HCT116 (cell line): Measurements from ENCODE around the gene WNK2. TPM values are rescaled to one million over a fixed set of nuclear protein-coding genes. Genes with fewer than 3 reads are reported as not detected.

Experiments used
- ATAC-seq: fragments of 200-7000 bp; cut with Tn5 transposase; 2 replicates; pipeline ENCODE4 v1.9.1; 2020; ENCODE audit warnings: mild to moderate bottlenecking, moderate library complexity
- BruUV-seq: library from RNA; stranded (reverse); fragments of 400-500 nt; replicated peaks from 2 replicates; lab custom pipeline; 2021; lab: Mats Ljungman, UMichigan
- CTCF ChIA-PET: fragments of 300-600 bp; sonication (Branson Sonifier 250); formaldehyde crosslinking; loops from one replicate; lab custom pipeline; 2021; ENCODE audit warnings: antibody characterized with exemption; lab: Charles Lee
- POLR2A ChIA-PET: fragments of 300-600, 350-600 bp; sonication (Branson Sonifier 250); formaldehyde crosslinking; loops from one replicate; lab custom pipeline; 2021; ENCODE audit warnings: antibody characterized with exemption; lab: Charles Lee
- RAD21 ChIA-PET, 2 experiments: fragments of 300-600 bp; sonication (Branson Sonifier 250); formaldehyde crosslinking; loops; one replicate each; lab custom pipeline; 2023; ENCODE audit warnings: low total read pairs in 2 of 2; ENCODE audit not compliant: uncharacterized antibody in 2 of 2, unreplicated experiment in 2 of 2, low non-redundant PET in 1 of 2; lab: Charles Lee
- DNase-seq: peaks from one replicate; pipeline ENCODE4 v3.0.0-alpha.2; 2010; ENCODE audit warnings: low read depth, low spot score
- H2AFZ ChIP-seq: fragments of 200-600 bp; shearing (Covaris generic), sonication (generic); 2 replicates; pipeline ENCODE4 v1.6.1; 2017; ENCODE audit warnings: low read depth, mixed run types, mixed read lengths, antibody characterized with exemption, low read length; ENCODE audit not compliant: poor library complexity, severe bottlenecking
- H3K27ac ChIP-seq: 2 replicates; pipeline ENCODE4 v1.5.1; 2012; ENCODE audit warnings: low read depth, low read length
- H3K27me3 ChIP-seq: fragments of 200-600 bp; sonication (generic); 2 replicates; pipeline ENCODE4 v1.6.1; 2016; ENCODE audit warnings: mixed run types, low read length, mixed read lengths; ENCODE audit not compliant: insufficient read depth
- H3K36me3 ChIP-seq, 2 experiments: fragments of 200-500 bp in 1 of 2; fragments of 200-600 bp in 1 of 2; sonication (Bioruptor generic) in 1 of 2; sonication (generic) in 1 of 2; 2 replicates each; pipeline versions ENCODE4 v1.5.1 to v1.6.1; 2014 to 2016; ENCODE audit warnings: low read length in 2 of 2, inconsistent platforms in 1 of 2, mixed read lengths in 1 of 2, mixed run types in 1 of 2; ENCODE audit not compliant: insufficient read depth in 2 of 2, control insufficient read depth in 1 of 2
- H3K4me1 ChIP-seq, 2 experiments: fragments of 200-600 bp in 1 of 2; sonication (generic) in 1 of 2; 2 replicates each; pipeline versions ENCODE4 v1.5.1 to v1.6.1; 2012 to 2017; ENCODE audit warnings: low read length in 2 of 2, inconsistent platforms in 1 of 2, mild to moderate bottlenecking in 1 of 2, mixed read lengths in 1 of 2, mixed run types in 1 of 2, moderate library complexity in 1 of 2; ENCODE audit not compliant: insufficient read depth in 2 of 2, control insufficient read depth in 1 of 2
- H3K4me2 ChIP-seq: fragments of 200-600 bp; sonication (generic); 2 replicates; pipeline ENCODE4 v1.6.1; 2017; ENCODE audit warnings: mixed run types, low read length, mixed read lengths
- H3K4me3 ChIP-seq, 2 experiments: fragments of 200-600 bp in 1 of 2; sonication (generic) in 1 of 2; replicated peaks in 1 of 2; 2 replicates each; pipeline ENCODE4 v1.5.1; 2011 to 2016; ENCODE audit warnings: low read length in 2 of 2, control low read depth in 1 of 2, low read depth in 1 of 2, mild to moderate bottlenecking in 1 of 2, mixed read lengths in 1 of 2, mixed run types in 1 of 2
- H3K79me2 ChIP-seq: fragments of 200-600 bp; sonication (generic); 2 replicates; pipeline ENCODE4 v1.6.1; 2017; ENCODE audit warnings: mild to moderate bottlenecking, mixed run types, low read length, moderate library complexity, mixed read lengths; ENCODE audit not compliant: insufficient read depth
- H3K9ac ChIP-seq: fragments of 200-600 bp; sonication (generic); 2 replicates; pipeline ENCODE4 v1.6.1; 2016; ENCODE audit warnings: low read length, mixed read lengths
- H3K9me2 ChIP-seq: fragments of 200-600 bp; sonication (generic), shearing (Covaris generic); 2 replicates; pipeline ENCODE4 v1.6.1; 2017; ENCODE audit warnings: mixed run types, mild to moderate bottlenecking, moderate library complexity; ENCODE audit not compliant: insufficient read depth
- H3K9me3 ChIP-seq, 2 experiments: fragments of 200-500 bp in 1 of 2; fragments of 200-600 bp in 1 of 2; sonication (Bioruptor generic) in 1 of 2; sonication (generic) in 1 of 2; 2 replicates each; pipeline ENCODE4 v1.6.1; 2014 to 2017; ENCODE audit warnings: low read length in 2 of 2, mixed read lengths in 2 of 2, inconsistent platforms in 1 of 2, low read depth in 1 of 2, mild to moderate bottlenecking in 1 of 2, mixed run types in 1 of 2, moderate library complexity in 1 of 2; ENCODE audit not compliant: control insufficient read depth in 1 of 2, insufficient read depth in 1 of 2
- H4K20me1 ChIP-seq: fragments of 200-600 bp; sonication (generic), shearing (Covaris generic); 2 replicates; pipeline ENCODE4 v1.6.1; 2017; ENCODE audit warnings: mixed run types, mild to moderate bottlenecking, moderate library complexity; ENCODE audit not compliant: insufficient read depth
- CTCF ChIP-seq, 3 experiments: fragments of 200-600 bp in 1 of 3; sonication (generic) in 1 of 3; IDR thresholded peaks in 2 of 3; conservative IDR thresholded peaks in 1 of 3; 2 replicates each; pipeline ENCODE4 v1.5.1; 2012 to 2017; ENCODE audit warnings: low read depth in 2 of 3, low read length in 2 of 3, antibody characterized with exemption in 1 of 3, borderline replicate concordance in 1 of 3, control low read depth in 1 of 3, mild to moderate bottlenecking in 1 of 3, mixed read lengths in 1 of 3, mixed run types in 1 of 3, moderate library complexity in 1 of 3; ENCODE audit not compliant: insufficient read depth in 1 of 3
- EZH2 ChIP-seq: fragments of 200-600 bp; sonication (generic); IDR thresholded peaks from 2 replicates; pipeline ENCODE4 v1.6.1; 2017; ENCODE audit warnings: antibody characterized with exemption, mixed run types
- EZH2phosphoT487 ChIP-seq: fragments of 200-600 bp; IDR thresholded peaks from 2 replicates; pipeline ENCODE4 v1.6.1; 2018; ENCODE audit warnings: antibody characterized with exemption, borderline replicate concordance
- FOSL1 ChIP-seq: IDR thresholded peaks from 2 replicates; pipeline ENCODE4 v1.6.1; 2012; ENCODE audit warnings: low read depth
- JUND ChIP-seq: IDR thresholded peaks from 2 replicates; pipeline ENCODE4 v1.6.1; 2012
- SP1 ChIP-seq: IDR thresholded peaks from 2 replicates; pipeline ENCODE4 v1.6.1; 2012; ENCODE audit warnings: low read depth
- SRF ChIP-seq: IDR thresholded peaks from 2 replicates; pipeline ENCODE4 v1.6.1; 2012; ENCODE audit warnings: low read depth
- TCF7L2 ChIP-seq: IDR thresholded peaks from 2 replicates; pipeline ENCODE4 v1.7.0; 2011; ENCODE audit warnings: borderline replicate concordance, inconsistent platforms; ENCODE audit not compliant: insufficient read depth, insufficient read length; ENCODE audit errors: extremely low read depth
- ZFX ChIP-seq: fragments of 450-650 bp; IDR thresholded peaks from 2 replicates; pipeline ENCODE4 v1.6.1; 2017
- ZNF274 ChIP-seq: fragments of 200-500 bp; sonication (Bioruptor generic); IDR thresholded peaks from 2 replicates; pipeline ENCODE4 v1.6.1; 2014; ENCODE audit warnings: mild to moderate bottlenecking, low read depth, low read length, inconsistent platforms
- intact Hi-C: fragments of 100-400 bp; cut with micrococcal nuclease; formaldehyde crosslinking; loops from 2 replicates; pipeline ENCODE4 v1.10.0; 2022
- total RNA-seq: library from RNA; stranded (reverse); gene quantifications from one replicate; pipeline ENCODE4 v1.2.1, GENCODE V29; 2021; ENCODE audit not compliant: unreplicated experiment
- TF ChIP-seq, protein P1 (sequence below): IDR thresholded peaks from 2 replicates; pipeline ENCODE4 v1.6.1; 2012
- TF ChIP-seq, protein P2 (sequence below): IDR thresholded peaks from 2 replicates; pipeline ENCODE4 v1.6.1; 2012
- TF ChIP-seq, protein P3 (sequence below): IDR thresholded peaks from 2 replicates; pipeline ENCODE4 v1.6.1; 2011; ENCODE audit warnings: mild to moderate bottlenecking, low read length, moderate library complexity; ENCODE audit not compliant: insufficient replicate concordance; ENCODE audit errors: extremely low read depth

WNK2 gene
- total RNA-seq, 1 experiment from 2014 or later = 24.4 TPM

GRCh38 chr9:93235300-93235960 is 51.5 kb downstream of the WNK2 start:
- H3K9me3 ChIP-seq = no peaks in the 10 kb centered on the region
- no peak for TF ChIP-seq SRF
- H3K4me1 ChIP-seq = peaks cover 8 to 24% of the 10 kb centered on the region in 2 experiments
- no peak overlapping the region for H2AFZ ChIP-seq
- no peak overlapping the region for H3K9ac ChIP-seq
- H3K4me3 ChIP-seq = no peak overlapping the region
- no peak overlapping the region for H3K27ac ChIP-seq
- no peaks in the 10 kb centered on the region for H3K27me3 ChIP-seq
- CTCF ChIA-PET = no interaction called here
- RAD21 ChIA-PET = no interaction called here
- H3K79me2 ChIP-seq = no peaks in the 10 kb centered on the region
- no peaks in the 10 kb centered on the region for H4K20me1 ChIP-seq
- H3K36me3 ChIP-seq = peaks cover 0 to 3% of the 10 kb centered on the region in 2 experiments; a peak in 2 of 4 replicates
- BruUV-seq = no TSS peak
- no peaks in the 10 kb centered on the region for H3K9me2 ChIP-seq
- intact Hi-C loops = no loop called here
- ATAC-seq (no peak), DNase-seq (no peak)
- H3K4me2 ChIP-seq = no peak overlapping the region
- POLR2A ChIA-PET = no interaction called here

DNA sequence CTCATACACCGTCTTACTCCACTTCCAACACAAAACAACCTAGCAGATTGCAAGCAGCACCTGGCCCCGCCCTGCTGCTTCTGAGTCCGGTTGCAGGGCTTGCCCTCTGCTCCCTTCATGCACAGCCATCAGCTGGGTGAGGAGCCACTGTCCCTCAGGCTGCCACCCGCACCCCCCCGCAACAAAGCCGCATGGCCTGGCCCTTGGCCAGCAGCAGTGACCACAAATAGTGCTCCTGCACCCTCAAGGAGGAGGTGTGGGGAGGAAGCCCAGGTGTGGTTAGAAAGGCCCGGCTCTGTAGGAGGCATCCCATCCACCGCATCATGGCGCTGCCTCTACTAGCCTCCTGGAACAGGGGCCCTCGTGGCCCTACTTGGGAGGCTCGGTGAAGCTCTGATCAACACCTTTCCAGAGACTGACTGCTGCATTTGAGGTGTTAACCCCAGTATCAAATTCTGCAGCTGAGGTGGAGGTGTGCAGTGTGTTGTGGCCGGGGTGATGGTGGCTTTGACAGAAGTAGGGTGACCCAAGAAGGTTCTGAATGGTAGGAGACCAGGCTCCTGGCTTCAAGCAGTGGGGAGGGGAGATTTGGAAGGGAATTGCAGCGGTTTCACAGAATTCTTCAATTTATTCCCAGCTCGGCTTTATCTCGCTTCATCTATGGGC is 52.7 kb downstream of the WNK2 start:
- BruUV-seq = no TSS peak
- no peak overlapping the region for H2AFZ ChIP-seq
- H3K9ac ChIP-seq = no peak overlapping the region
- peaks cover 0 to 3% of the 10 kb centered on the region in 2 experiments; a peak in 2 of 4 replicates for H3K36me3 ChIP-seq
- H3K4me3 ChIP-seq = no peak overlapping the region
- no peaks in the 10 kb centered on the region for H3K27me3 ChIP-seq
- no peak overlapping the region for H3K4me2 ChIP-seq
- no peak for DNase-seq
- H3K79me2 ChIP-seq = no peaks in the 10 kb centered on the region
- intact Hi-C loops = no loop called here
- no peaks in the 10 kb centered on the region for H4K20me1 ChIP-seq
- TF ChIP-seq EZH2 (no peak), ZNF274 (no peak), EZH2phosphoT487 (no peak), ZFX (no peak), SP1 (no peak), TCF7L2 (no peak), FOSL1 (no peak), CTCF (IDR thresholded peaks at IDR 0.05 in 2 of 3, conservative IDR thresholded peaks at IDR 0.05 in 1 of 3; ENCODE audit: borderline replicate concordance in 1 of 3, insufficient read depth in 1 of 3, low read depth in 2 of 3, low read length in 2 of 3) (no peak), JUND (no peak)
- TF ChIP-seq, protein P1, sequence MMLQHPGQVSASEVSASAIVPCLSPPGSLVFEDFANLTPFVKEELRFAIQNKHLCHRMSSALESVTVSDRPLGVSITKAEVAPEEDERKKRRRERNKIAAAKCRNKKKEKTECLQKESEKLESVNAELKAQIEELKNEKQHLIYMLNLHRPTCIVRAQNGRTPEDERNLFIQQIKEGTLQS = no peak
- TF ChIP-seq, protein P2, sequence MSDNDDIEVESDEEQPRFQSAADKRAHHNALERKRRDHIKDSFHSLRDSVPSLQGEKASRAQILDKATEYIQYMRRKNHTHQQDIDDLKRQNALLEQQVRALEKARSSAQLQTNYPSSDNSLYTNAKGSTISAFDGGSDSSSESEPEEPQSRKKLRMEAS = no peak
- TF ChIP-seq, protein P3, sequence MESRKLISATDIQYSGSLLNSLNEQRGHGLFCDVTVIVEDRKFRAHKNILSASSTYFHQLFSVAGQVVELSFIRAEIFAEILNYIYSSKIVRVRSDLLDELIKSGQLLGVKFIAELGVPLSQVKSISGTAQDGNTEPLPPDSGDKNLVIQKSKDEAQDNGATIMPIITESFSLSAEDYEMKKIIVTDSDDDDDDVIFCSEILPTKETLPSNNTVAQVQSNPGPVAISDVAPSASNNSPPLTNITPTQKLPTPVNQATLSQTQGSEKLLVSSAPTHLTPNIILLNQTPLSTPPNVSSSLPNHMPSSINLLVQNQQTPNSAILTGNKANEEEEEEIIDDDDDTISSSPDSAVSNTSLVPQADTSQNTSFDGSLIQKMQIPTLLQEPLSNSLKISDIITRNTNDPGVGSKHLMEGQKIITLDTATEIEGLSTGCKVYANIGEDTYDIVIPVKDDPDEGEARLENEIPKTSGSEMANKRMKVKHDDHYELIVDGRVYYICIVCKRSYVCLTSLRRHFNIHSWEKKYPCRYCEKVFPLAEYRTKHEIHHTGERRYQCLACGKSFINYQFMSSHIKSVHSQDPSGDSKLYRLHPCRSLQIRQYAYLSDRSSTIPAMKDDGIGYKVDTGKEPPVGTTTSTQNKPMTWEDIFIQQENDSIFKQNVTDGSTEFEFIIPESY = no peak
- H3K4me1 ChIP-seq = peaks cover 8 to 19% of the 10 kb centered on the region in 2 experiments
- no peaks in the 10 kb centered on the region for H3K9me3 ChIP-seq
- H3K27ac ChIP-seq = no peak overlapping the region
- CTCF ChIA-PET = no interaction called here
- RAD21 ChIA-PET = no interaction called here
- H3K9me2 ChIP-seq = no peaks in the 10 kb centered on the region
- ATAC-seq = no peak
- POLR2A ChIA-PET = no interaction called here
